K562 (cell line): ENCODE results near the gene SUPT5H. TPM values are rescaled to one million over a fixed set of nuclear protein-coding genes. Genes with fewer than 3 reads are reported as not detected.
A peak's percentile ranks its signal among the peaks of the same experiment; 100 is the strongest.

ENCODE experiments used
- ADNP ChIP-seq: fragments of 200-800 bp; sonication (Bioruptor generic); IDR thresholded peaks from 2 replicates; pipeline ENCODE4 v1.6.1; 2016; ENCODE audit warnings: missing genetic modification characterization, missing compliant biosample characterization
- CBX1 ChIP-seq: sonication (generic); IDR thresholded peaks from 2 replicates; pipeline ENCODE4 v1.6.1; 2016; ENCODE audit warnings: antibody characterized with exemption, low read depth, mild to moderate bottlenecking
- E2F3 ChIP-seq: fragments of 250-450 bp; sonication (Bioruptor Pico); IDR thresholded peaks from 2 replicates; pipeline ENCODE4 v1.4.0; 2020; ENCODE audit warnings: mild to moderate bottlenecking
- E2F6 ChIP-seq, 2 experiments: IDR thresholded peaks; 2 replicates each; pipeline ENCODE4 v1.6.1; 2011; ENCODE audit warnings: borderline replicate concordance in 1 of 2, control low read depth in 1 of 2, low read depth in 1 of 2, low read length in 1 of 2, mild to moderate bottlenecking in 1 of 2, mixed read lengths in 1 of 2, moderate library complexity in 1 of 2; ENCODE audit not compliant: insufficient read depth in 1 of 2, insufficient read length in 1 of 2, poor library complexity in 1 of 2, severe bottlenecking in 1 of 2; ENCODE audit errors: extremely low read depth in 1 of 2
- ERF ChIP-seq: fragments of 450-650 bp; formaldehyde crosslinking; IDR thresholded peaks from 2 replicates; pipeline ENCODE4 v1.4.0; 2020; ENCODE audit warnings: mild to moderate bottlenecking, mixed read lengths
- FIP1L1 ChIP-seq: fragments of 200-400 bp; formaldehyde crosslinking; IDR thresholded peaks from 2 replicates; pipeline ENCODE4 v1.6.1; 2018; ENCODE audit warnings: mild to moderate bottlenecking, low read depth, low read length; ENCODE audit not compliant: poor library complexity, severe bottlenecking
- HNRNPLL ChIP-seq: fragments of 200-400 bp; formaldehyde crosslinking; IDR thresholded peaks from 2 replicates; pipeline ENCODE4 v1.6.1; 2017; ENCODE audit warnings: low read length, low read depth, mild to moderate bottlenecking; ENCODE audit not compliant: poor library complexity, severe bottlenecking
- KAT7 ChIP-seq: sonication (generic); formaldehyde crosslinking; IDR thresholded peaks from 2 replicates; pipeline ENCODE4 v1.8.0; 2022; ENCODE audit warnings: missing genetic modification reagents, mild to moderate bottlenecking, borderline replicate concordance
- MITF ChIP-seq: IDR thresholded peaks from 2 replicates; pipeline ENCODE4 v1.6.1; 2014; ENCODE audit warnings: antibody characterized with exemption
- NFXL1 ChIP-seq: fragments of 450-650 bp; formaldehyde crosslinking; IDR thresholded peaks from 2 replicates; pipeline ENCODE4 v1.4.0; 2021; ENCODE audit warnings: mild to moderate bottlenecking
- PCBP1 ChIP-seq: fragments of 200-400 bp; formaldehyde crosslinking; IDR thresholded peaks from 2 replicates; pipeline ENCODE4 v1.6.1; 2018; ENCODE audit warnings: mild to moderate bottlenecking, low read depth, low read length; ENCODE audit not compliant: poor library complexity, severe bottlenecking
- PML ChIP-seq: IDR thresholded peaks from 2 replicates; pipeline ENCODE4 v1.6.1; 2012; ENCODE audit warnings: low read length, inconsistent platforms
- POLR2G ChIP-seq: fragments of 200-400 bp; formaldehyde crosslinking; IDR thresholded peaks from 2 replicates; pipeline ENCODE4 v1.6.1; 2017; ENCODE audit warnings: low read depth, mild to moderate bottlenecking, antibody characterized with exemption, low read length, moderate library complexity
- SMAD1 ChIP-seq: fragments of 150-350 bp; IDR thresholded peaks from 2 replicates; pipeline ENCODE4 v1.6.1; 2014; ENCODE audit warnings: low read length, low read depth; ENCODE audit not compliant: partially characterized antibody
- SMAD2 ChIP-seq: fragments of 150-350 bp; IDR thresholded peaks from 2 replicates; pipeline ENCODE4 v1.6.1; 2014; ENCODE audit warnings: low read depth, mild to moderate bottlenecking, low read length
- SMARCE1 ChIP-seq: fragments of 450-650 bp; IDR thresholded peaks from 2 replicates; pipeline ENCODE4 v1.7.1; 2016; ENCODE audit warnings: mild to moderate bottlenecking
- SRSF7 ChIP-seq: fragments of 200-400 bp; formaldehyde crosslinking; optimal IDR thresholded peaks from 2 replicates; pipeline ENCODE3; 2017; ENCODE audit warnings: mild to moderate bottlenecking, low read depth, low read length
- TAL1 ChIP-seq: fragments of 450-650 bp; IDR thresholded peaks from 2 replicates; pipeline ENCODE4 v1.6.1; 2016; ENCODE audit warnings: mild to moderate bottlenecking
- XRCC4 ChIP-seq: IDR thresholded peaks from one replicate; pipeline ENCODE4 v1.6.1; 2011; ENCODE audit not compliant: insufficient read depth, insufficient read length; ENCODE audit errors: extremely low read depth
- ZFP91 ChIP-seq: sonication (generic); formaldehyde crosslinking; IDR thresholded peaks from 2 replicates; pipeline ENCODE4 v1.8.0; 2022; ENCODE audit warnings: mild to moderate bottlenecking, missing genetic modification reagents
- ZFX ChIP-seq: sonication (generic); formaldehyde crosslinking; IDR thresholded peaks from 2 replicates; pipeline ENCODE4 v1.8.0; 2022; ENCODE audit warnings: mild to moderate bottlenecking, missing genetic modification reagents, moderate library complexity
- ZNF778 ChIP-seq: fragments of 450-650 bp; formaldehyde crosslinking; IDR thresholded peaks from 2 replicates; pipeline ENCODE4 v1.4.0; 2020; ENCODE audit warnings: mild to moderate bottlenecking, moderate library complexity
- polyA plus RNA-seq, 8 experiments: library from polyadenylated mRNA; depleted of rRNA in 4 of 8; stranded (reverse) in 5 of 8; unstranded in 3 of 8; fragments of >200 nt; fragmentation: Nextera tagmentation in 2 of 8; fragmentation: Illumina TruSeq in 1 of 8; extraction: Ambion mirVana in 2 of 8; extraction: Trizol in 1 of 8; gene quantifications; 2 replicates each; pipeline versions ENCODE4 v1.2.1 to v1.2.3, GENCODE V29; 2011 to 2014; ENCODE audit warnings: inconsistent platforms in 1 of 8, missing spikeins in 1 of 8
- total RNA-seq, 7 experiments: library from RNA; depleted of rRNA in 6 of 7; stranded (reverse); fragments of >200 nt in 6 of 7; fragmentation: Illumina TruSeq in 2 of 7; extraction: Trizol in 2 of 7; gene quantifications; 2 replicates each; pipeline versions ENCODE4 v1.2.1 to v1.2.3, GENCODE V29; 2011 to 2021; ENCODE audit warnings: low replicate concordance in 1 of 7
- TF ChIP-seq, protein P1 (sequence below): sonication (generic); formaldehyde crosslinking; IDR thresholded peaks from 2 replicates; pipeline ENCODE4 v1.8.0; 2022; ENCODE audit warnings: mild to moderate bottlenecking, missing genetic modification reagents

Gene SUPT5H
- total and polyA plus RNA-seq, 9 of the 15 experiments (the other 6 are each of a cell fraction or from before 2014, with no cell fraction given): 13.3 to 85.9 (median 35.9) TPM

DNA sequence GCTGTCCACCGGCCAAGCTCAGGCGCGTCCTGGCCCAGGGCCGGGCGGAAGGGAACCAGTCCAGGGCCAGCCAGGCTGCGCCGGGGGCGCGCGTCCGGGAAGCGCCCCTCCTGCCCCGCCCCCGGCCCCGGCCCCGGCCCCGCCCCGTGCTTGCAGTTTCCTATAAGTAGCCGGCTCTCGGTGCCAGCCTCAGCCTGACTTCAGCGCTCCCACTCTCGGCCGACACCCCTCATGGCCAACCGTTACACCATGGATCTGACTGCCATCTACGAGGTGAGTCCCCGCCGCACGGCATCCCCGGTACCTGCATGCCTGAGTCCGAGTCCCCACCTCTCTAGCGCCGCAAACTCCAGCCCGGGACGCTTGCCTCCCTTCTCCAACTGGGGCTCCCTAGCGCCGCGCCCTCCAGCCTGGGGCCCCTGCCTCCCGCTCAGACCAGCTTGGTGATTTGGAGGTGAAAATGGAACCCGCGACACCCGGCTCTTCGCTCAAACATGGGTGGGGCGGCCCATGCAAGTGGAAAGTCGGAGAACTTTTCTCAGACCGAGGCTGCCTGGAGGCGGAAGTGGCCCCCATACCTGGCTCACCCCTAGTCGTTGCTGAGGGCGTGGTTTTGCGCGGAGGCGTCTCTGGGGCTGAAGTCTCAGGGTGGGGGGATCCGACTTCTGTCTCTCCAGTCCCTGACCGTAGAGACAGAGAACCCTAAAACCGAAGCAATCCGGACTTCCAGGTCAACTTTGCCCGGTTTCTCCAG, 38.5 kb upstream of the SUPT5H start, which contains the start of gene ZFP36 (continued):
- TF ChIP-seq ZFX (CRISPR knock-in tag) (peak; percentile 33), E2F3 (no peak), HNRNPLL (peak; percentile 35), E2F6 (IDR thresholded peaks at IDR 0.05; ENCODE audit: borderline replicate concordance in 1 of 2, extremely low read depth in 1 of 2, insufficient read depth in 1 of 2, insufficient read length in 1 of 2, low read depth in 1 of 2, low read length in 1 of 2, poor library complexity in 1 of 2, severe bottlenecking in 1 of 2) (peak in 1 of 2 experiments; percentile 34), SMAD2 (no peak), POLR2G (peak; percentile 97), TAL1 (no peak), SRSF7 (no peak), FIP1L1 (peak; percentile 96), ZNF778 (CRISPR knock-in tag) (no peak), MITF (0 out of 2 replicates have a peak, but pooled peaks have one; percentile 31), PML (peak; percentile 79), ZFP91 (CRISPR knock-in tag) (peak; percentile 20; the same call in 1 of the 2 replicates), ADNP (no peak), CBX1 (peak; percentile 79; the same call in 1 of the 2 replicates), ERF (CRISPR knock-in tag) (0 out of 2 replicates have a peak, but pooled peaks have one; percentile 12), PCBP1 (peak; percentile 64), NFXL1 (CRISPR knock-in tag) (no peak), SMARCE1 (no peak), KAT7 (peak; percentile 90; the same call in 1 of the 2 replicates), XRCC4 (no peak), SMAD1 (peak; percentile 87)
- TF ChIP-seq, protein P1, sequence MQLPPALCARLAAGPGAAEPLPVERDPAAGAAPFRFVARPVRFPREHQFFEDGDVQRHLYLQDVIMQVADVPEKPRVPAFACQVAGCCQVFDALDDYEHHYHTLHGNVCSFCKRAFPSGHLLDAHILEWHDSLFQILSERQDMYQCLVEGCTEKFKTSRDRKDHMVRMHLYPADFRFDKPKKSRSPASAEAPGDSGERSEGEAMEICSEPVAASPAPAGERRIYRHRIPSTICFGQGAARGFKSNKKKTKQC: no peak; the same call in none of the 2 replicates
